Stimulated activated CD4-positive, alpha-beta T cell treated with anti-CD3 and anti-CD28 coated beads, Interleukin-1b, Interleukin-23, amount 100 ng/mL, for 4 hours (primary cell): ENCODE measurements around the gene KIF2C.
A peak's percentile ranks its signal among the peaks of the same experiment; 100 is the strongest.

Experiments used
- DNase-seq, 2 donors: peaks; one replicate each; pipeline ENCODE4 v3.0.0-alpha.2; 2020; ENCODE audit warnings: low read depth in 2 of 2

KIF2C gene

DNA sequence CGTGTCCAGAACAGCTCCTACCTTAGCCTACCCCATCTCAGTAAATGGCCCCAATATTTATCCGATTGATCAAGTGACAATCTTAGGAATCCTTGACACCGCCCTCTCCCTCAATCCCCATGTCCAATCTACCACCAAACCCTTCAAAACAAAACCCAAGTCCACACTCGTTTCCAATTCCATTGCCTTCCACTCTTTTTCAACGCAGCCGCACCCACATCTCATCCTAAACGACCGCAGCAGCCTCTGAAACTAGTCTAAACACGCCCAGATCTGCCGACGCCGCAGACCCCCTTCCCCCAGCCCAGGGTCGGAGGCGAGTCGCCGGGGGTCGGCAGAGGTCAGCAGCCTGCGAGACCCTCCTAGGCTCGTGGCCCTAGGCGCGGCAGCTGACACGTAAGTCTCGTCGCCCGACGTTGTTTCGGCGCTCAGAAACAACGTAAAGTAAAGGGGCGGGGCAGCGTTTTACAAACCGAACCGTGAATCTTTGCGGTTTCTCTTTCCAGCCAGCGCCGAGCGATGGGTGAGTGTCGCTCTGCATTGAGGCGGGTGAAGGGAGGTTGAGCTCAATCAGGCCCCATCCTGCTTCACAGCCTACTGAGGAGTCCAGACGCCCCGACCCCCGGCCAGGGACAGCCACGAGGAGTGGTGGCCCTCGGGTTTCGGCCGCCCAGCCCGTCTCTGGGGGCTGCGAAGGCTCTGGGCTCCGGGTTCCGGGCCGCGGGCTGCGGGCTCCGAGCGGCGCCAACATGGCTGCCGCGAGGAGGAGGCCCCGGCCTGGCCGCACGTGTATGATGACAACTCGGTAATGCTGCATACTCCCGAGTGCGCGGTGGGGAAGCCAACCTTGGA lies 35.7 kb downstream of the KIF2C start, which contains the start of gene RPS8:
TSS of gene RPS8 (plus strand) at position 463 of the 852 bp plus-strand sequence. CDS start at position 520, 57 bp downstream.
- DNase-seq: peak; percentile 76 to 87

DNA sequence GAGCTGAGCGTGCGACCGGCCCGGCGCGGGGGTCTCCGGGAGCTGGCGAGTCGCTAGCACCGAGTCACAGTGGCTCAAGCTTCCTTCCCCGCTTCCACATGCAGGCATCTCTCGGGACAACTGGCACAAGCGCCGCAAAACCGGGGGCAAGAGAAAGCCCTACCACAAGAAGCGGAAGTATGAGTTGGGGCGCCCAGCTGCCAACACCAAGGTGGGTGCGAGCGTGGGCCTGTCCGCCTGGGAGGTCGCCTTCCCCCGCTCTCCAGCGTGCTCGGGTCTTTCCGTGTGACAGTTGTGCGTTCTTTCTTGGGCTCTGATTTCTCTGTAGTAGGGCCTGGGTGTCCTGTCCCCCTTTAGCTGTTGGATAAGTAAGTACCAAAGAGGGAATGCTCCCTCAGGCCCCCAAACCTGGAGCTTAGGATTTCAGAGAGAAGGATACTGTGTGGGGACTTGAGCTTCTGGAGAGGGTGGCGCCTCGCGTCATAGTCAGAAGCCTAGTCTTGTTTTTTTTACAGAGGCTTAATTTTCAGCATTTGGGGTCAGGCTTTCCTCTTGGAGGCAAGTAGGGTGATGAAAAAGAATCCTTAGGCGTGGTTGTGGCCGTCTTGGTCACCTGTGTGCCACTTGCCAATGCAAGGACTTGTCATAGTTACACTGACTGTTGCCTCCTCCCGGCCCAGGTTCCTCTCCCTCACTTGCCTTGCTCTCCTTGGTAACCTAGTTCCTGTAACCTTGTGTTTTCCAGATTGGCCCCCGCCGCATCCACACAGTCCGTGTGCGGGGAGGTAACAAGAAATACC lies 36.5 kb downstream of the KIF2C start:
- peak in 1 of 2 donors; percentile 28 for DNase-seq

DNA sequence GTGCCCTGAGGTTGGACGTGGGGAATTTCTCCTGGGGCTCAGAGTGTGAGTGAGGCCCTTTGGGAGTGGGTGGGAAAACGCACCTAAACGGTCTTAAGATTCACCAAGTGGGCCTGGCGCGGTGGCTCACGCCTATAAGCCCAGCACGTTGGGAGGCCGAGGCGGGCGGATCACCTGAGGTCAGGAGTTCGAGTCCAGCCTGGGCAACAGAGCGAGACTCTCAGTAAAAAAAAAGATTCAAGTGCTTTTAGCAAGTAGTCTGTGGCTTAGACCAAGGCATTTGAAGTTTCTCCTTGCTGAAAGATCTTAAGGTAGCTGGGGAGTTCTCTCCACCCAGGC lies 37.1 kb downstream of the KIF2C start:
- no peak for DNase-seq

DNA sequence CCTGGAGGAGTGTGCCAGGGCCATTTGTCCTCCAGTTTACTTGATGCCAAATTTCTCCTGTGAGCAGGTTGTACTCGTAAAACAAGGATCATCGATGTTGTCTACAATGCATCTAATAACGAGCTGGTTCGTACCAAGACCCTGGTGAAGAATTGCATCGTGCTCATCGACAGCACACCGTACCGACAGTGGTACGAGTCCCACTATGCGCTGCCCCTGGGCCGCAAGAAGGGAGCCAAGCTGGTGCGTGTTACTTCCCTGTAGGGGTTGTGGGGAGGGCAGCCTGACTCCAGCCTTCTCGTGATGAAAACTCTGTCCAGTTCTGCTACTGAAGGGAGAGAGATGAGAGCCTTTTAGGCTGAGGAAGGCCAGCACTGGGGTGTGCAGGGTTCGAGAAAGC lies 37.9 kb downstream of the KIF2C start:
- no peak for DNase-seq

DNA sequence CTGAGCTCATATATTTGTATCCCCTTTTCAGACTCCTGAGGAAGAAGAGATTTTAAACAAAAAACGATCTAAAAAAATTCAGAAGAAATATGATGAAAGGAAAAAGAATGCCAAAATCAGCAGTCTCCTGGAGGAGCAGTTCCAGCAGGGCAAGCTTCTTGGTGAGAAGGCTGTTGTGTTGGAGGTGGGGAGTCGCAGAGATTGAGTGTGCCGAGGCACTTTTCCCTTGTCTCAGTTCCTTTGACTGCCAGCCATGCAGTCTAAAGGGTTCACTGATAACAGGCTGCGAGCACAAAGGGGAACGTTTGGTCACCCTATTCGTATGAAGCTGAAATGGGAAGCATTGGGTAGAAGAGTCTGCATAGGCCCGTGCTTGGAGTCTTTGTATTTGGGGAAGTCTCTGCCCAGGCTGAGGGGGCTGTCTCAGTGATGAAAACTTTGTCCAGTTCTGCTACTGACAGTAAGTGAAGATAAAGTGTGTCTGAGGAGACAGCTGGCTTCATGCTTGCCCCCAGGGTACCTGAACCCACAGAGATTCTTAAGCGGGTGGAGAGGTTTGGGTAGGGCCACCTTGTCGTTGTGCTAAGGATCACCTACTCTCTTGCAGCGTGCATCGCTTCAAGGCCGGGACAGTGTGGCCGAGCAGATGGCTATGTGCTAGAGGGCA lies 38.5 kb downstream of the KIF2C start:
- no peak for DNase-seq

DNA sequence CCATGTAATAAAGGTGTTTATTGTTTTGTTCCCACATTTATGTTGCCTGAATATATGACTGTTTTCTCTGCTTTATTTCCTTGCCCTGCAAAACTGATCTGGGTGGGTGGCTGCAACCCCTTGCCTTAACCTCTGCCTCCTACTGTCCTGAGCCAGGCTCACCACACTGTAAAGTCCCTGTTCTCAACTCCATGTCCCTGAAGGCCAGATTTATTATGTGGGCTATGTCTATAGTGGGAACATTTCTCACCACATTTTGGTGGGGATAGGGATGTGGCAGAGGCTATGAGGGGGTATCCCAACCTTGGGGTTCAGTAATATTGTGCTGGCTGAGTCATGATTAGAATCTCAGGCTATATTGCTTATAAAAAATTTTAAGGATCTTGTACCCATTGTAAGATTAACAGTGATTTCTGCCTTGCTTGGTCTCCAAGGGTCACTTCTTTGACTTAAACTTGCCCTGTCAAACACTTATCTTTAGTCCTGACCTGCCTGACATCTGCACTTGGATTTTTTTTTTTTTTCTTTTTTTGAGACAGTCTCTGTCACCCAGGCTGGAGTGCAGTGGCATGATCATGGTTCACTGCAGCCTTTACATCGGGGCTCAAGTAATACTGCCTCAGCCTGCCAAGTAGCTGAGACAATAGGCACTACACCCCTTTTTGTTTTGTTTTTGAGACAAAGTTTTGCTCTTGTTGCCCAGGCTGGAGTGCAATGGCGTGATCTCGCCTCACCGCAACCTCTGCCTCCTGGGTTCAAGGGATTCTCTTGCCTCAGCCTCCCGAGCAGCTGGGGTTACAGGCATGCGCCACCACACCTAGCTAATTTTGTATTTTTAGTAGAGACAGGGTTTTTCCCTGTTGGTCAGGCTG lies 39.3 kb downstream of the KIF2C start:
- DNase-seq: no peak

DNA sequence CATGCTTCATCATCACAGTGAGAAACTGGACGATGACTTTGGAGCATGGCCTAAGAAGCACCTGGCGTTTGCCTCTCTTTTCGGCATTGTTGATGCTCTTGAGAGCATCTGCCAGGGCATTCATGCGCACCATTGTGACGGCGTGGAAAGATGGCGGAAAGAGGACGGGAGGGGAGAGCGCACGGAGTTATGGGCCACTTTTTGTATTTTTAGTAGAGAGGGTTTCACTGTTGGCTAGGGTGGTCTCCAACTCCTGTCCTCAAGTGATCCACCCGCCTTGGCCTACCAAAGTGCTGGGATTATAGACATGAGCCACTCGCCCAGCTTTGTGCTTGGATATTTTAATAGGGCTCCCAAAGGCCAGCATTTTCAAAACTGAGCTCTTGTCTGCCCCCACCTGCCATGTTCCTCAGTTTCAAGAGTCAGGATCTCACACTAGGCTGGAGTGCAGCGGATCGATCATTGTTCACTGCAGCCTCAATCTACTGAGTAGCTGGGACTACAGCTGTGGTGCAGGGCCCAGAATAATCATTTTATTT lies 41.0 kb downstream of the KIF2C start:
- no peak for DNase-seq

DNA sequence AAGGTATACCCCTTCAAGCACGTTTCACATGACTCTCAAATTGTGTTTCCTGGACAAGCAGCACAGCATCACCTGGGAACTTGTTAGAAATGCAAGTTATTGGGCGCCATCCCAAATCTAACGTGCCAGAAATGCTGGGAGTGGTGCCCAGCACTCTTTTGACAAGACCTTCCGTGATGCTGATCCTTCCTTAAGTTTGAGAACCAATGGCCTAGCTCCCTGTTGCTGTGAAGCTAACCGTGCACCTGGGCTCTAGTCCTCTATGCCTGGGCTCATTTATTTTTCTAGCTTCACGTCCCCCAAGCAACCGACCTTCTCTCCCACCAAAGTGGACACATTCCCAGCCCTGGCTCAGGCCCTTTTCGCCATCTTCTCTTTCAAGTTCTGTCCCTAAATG lies 44.1 kb downstream of the KIF2C start:
- DNase-seq: no peak

DNA sequence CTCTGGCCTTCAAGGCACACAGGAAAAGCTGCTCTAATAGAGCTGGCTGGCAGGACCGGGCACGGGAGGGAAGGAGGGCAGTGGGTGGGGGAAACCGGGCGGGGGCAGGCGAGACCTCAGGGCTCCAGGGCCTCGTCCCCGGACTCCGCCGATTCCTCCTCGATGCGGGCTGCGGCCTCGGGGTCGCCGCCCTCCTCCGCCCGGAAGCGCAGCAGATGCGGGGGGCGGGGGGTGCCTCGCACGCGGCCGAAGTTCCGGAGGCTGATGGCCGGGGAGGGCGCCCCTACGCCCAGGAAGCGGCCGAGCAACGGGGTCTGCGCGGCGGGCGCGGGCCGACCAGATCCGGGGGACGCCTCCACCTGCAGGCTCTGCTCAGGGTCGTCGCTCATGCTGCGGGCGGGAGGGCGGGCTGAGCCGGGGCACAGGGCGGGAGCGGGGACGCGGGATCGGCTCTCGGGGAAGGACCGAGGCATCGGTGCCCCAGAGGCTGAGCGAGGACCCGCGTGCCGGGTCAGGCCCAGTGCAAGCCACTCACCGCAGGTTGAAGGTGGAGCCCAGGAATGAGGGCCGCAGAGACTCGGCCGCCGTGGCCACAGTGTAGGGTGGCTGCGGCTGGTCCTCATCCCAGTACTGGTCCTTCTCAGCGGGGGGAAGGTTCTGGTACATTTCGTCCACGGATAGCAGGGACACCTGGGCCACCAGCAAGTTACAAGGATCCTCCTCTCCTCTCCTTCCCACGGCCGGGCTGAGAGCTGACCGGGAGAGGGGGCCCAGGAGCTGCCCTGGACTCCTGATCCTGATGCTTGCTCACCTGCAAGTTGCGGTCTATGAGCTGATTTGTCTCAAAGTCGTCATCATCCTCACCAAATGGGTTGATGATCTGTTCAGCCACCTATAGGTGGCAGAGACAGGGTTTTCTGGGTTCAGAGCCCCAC lies 44.7 kb downstream of the KIF2C start:
- DNase-seq: peak in 1 of 2 donors; percentile 34

DNA sequence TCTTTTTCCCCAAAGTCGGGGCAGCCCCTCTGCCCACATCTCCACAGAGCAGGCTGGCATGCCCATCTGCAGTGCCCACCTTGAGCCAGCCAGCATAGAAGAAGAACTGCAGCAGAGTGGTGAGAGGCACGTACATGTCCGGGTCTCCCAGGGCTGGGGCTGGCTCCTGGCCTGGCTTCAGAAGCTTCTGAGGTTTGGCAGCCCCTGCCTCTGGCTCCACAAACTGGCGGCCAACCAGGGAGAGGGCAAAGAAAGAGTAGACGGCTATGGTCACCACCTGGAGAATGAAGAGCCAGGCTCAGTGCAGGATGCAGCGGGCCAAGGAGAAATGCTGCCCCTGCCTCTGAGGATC lies 45.4 kb downstream of the KIF2C start:
- no peak for DNase-seq

DNA sequence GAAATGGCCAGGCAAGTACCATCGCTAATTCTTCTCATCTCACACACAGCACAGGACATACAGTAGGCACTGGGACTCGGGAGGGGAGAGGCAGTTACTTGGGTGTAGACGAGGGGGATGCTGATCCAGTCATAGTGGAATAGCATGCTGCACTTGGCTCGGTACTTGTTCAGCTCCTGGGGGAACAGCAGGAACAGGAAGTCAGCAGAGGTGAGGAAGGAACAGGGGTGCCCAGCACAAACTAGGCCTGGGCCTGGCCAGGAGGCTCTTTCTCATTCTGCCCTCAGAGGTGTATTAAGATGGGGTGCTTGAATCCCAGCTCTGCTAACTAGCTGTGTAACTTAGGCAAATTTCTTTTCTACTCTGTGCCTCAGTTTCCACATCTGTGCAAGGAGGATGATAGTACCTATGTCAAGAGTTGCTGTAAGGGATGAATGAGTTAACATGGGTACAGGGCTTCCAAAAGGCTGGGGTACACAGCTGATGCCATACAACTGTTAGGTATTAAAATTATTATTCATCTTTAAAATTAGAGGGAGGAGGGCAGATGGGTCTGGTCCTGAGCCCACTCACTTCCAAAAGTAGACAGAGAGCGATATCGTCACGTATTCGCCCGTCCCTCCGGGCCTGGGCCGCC lies 46.0 kb downstream of the KIF2C start:
- DNase-seq: no peak

DNA sequence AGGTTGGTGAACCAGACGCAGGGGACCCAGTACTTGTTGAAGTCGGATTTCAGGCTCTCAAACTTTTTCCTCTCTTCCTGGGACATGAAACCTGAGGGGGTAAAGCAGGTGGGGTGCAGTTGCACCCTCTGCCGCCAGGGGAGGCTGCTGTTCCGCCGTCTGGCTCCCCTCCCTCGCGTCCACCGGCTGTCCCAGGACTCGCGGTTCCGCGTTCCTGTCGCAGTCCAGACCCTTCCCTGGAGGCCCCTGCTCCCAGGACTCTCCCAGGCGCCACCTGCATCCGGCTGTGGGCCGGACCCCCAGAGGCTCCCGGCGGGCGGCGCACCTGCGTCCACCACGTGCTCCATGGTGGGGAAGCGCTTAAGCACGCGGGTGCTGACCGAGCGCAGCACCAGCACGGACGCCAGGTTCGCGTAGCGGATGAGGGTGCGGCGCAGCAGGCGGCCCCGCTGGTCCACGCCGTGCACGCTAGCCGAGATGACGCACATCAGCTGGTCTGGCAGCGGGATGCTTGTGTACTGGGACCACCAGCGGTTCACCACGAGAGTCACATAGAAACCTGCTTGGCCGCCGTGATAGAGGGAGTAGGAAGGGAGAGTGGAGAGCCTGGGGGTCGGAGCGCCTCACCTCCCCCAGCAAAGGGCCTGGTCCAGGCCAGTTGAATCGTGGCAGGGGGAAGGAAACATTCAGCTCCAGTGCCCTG lies 46.7 kb downstream of the KIF2C start:
- DNase-seq: peak; percentile 73 to 82

DNA sequence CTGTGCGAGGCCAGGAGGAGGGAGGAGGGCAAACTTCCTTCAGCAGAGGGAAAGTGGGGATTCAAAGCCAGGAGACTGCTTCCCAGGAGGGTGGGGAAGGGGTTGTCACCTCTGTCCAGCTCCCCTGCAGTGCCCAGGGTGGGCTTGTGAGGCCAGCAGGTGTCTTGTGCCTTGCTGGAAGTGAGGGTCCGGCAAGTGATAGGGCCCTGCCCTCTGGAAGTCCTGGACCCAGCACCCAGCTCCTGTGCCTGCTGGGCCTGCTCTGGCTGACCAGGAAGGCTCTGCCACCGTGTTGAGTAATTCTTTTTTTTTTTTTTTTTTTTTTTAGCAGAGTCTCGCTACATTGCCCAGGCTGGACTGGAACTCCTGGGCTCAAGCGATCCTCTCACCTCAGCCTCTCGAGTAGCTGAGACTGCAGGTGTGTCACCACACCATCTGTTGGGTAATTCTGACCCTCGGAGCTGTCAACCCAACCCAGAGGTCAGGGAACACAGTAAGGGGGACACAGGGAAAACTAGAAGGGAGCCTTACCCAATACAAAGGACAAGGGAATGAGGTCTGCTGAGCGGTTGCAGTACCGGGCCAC lies 47.3 kb downstream of the KIF2C start:
- no peak for DNase-seq

DNA sequence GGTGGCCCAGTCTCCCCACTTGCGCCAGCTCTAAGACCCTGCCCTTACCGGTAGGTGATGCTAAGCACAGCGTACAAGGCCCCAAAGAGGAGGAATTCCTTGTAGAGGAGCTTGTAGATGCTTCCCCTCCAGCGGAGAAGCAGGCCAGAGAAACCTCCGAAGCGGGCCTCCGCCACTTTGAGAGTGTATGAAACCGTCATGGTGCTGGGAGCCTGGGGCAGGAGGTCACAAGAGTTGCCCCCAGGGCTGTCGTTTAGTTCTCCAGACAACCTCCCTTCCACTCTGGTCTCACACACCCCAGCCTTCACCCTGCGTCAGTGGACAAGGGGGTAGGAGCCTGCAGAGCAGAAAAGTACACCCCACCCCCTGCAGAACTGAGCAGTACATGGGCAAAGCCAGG lies 47.9 kb downstream of the KIF2C start:
- no peak for DNase-seq

DNA sequence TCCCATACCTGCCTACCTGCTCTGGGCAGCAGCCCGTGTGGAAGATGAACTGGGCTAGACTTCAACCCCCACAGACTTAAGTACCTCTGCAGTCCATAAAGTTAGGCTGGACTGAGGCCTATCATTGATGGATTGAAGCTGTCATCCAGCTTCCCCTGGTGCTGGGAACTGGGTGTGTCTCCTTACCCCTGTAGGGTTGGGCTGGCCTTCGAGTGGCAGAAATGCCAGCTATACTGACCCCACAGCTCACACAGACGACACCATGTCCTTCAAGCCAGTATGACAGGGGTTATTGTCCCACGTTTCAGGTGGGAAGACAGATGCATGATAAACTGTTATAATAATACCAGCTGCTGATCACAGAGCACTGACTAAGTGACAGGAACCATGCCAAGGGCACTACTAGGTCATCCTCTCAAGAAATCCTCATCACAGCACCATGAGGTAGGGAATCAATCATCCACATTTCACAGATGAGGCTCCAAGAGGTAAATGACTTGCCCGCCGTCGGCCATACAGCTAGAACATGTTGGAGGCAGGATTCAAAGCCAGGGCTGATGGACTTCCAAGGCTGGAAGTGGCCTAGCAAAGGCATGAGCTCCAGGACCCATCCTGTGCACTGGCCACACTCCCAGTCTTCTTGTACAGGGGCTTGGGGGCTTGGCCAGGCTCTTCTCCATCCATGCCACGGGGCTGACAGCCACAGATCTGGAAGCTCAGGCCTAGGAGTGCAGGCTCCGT lies 48.7 kb downstream of the KIF2C start, which contains the start of gene BEST4:
TSS of gene BEST4 (minus strand) at position 51 of the 741 bp plus-strand sequence. CDS start 465 bp downstream, outside the sequence.
- no peak for DNase-seq

DNA sequence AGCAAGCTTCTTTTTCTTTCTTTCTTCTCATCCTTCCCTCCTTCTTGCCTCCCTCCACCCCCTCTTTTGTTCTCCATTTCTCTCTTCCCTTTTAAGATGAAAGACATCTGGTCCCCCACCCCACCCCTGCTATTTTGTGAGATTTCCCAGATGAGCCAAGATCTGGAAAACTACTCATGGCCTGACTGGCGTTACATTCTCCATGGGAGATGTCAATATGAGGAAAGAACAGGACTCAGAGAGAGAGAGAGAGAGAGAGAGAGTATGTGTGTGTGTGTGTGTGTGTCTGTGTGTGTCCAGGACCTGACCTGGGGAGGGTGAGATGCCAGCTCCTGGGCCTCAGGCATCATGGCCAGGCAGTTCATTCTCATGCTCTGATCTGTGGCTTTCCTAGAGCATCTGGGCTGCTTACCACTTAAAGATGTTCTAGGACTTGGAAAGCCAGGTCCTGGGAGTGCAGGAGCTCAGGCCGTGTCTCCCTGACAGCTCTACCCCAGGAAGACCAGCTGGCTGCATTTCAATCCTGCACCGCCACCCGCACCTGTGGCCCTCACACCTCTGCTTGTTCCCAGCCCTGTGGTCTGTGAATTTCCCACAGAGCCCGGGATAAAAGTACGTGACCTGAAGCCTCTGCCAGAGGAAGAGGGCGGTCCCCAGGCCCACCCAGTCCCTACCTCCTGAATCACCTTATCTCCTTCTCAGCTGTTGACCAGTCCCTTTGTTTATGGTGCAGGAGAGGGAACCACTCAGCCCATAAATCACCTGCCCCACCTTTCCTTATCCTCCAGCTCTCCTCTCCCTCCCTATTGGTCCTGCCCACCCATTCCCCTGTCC lies 51.5 kb downstream of the KIF2C start:
- no peak for DNase-seq
